Measurements from ENCODE around the gene DGKE.

DNA sequence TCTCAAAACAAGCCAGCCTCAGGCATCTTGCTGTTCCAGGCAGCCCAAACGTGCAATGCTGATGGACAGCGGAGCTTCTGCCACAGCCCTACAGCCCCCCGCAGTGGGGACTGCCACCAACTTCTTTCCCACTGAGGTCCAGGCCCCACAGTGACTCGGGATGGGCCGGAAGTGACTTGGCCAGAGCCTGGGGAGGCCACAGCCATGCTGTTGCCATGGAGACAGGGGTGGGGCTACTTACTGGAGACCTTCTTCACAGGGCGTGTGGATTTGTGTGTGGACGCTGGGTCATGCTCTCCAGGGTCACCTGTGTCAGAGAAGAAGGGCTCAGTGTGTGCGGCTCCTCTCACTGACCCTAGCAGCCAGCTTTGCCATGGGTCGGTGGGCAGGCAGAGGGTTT lies 64.9 kb downstream of the DGKE start:
- no peak for TF ChIP-seq EZH2phosphoT487 (conservative IDR thresholded peaks at IDR 0.05; ENCODE audit: low read length)
- TF ChIP-seq, protein P1, sequence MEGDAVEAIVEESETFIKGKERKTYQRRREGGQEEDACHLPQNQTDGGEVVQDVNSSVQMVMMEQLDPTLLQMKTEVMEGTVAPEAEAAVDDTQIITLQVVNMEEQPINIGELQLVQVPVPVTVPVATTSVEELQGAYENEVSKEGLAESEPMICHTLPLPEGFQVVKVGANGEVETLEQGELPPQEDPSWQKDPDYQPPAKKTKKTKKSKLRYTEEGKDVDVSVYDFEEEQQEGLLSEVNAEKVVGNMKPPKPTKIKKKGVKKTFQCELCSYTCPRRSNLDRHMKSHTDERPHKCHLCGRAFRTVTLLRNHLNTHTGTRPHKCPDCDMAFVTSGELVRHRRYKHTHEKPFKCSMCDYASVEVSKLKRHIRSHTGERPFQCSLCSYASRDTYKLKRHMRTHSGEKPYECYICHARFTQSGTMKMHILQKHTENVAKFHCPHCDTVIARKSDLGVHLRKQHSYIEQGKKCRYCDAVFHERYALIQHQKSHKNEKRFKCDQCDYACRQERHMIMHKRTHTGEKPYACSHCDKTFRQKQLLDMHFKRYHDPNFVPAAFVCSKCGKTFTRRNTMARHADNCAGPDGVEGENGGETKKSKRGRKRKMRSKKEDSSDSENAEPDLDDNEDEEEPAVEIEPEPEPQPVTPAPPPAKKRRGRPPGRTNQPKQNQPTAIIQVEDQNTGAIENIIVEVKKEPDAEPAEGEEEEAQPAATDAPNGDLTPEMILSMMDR (IDR thresholded peaks at IDR 0.05; ENCODE audit: insufficient read depth, low read length, poor library complexity, severe bottlenecking), result no peak
